HG02884 (cell line): ENCODE results near the gene MAP2.
"Not testable (repeated sequence)": the region's sequence is repeated elsewhere in the genome, so short reads cannot be mapped to it uniquely, and the experiment has no call there.

ENCODE experiments used
- ATAC-seq: cut with Tn5 transposase; IDR thresholded peaks from one replicate; pipeline ENCODE4 v1.9.1; 2021; ENCODE audit warnings: mild to moderate bottlenecking, moderate library complexity; ENCODE audit not compliant: unreplicated experiment

The MAP2 gene

GRCh38 chr2:209584472-209584871 is 160.6 kb downstream of the MAP2 start:
- ATAC-seq = no peak

- ATAC-seq = no peak
Measured at GRCh38 chr2:209584915-209585314, 161.1 kb downstream of the MAP2 start.

- ATAC-seq = no peak
Measured at GRCh38 chr2:209591021-209591420, 167.2 kb downstream of the MAP2 start.

GRCh38 chr2:209592106-209592505 is 168.3 kb downstream of the MAP2 start:
- ATAC-seq = no peak

- no peak for ATAC-seq
Measured at GRCh38 chr2:209593930-209594329, 170.1 kb downstream of the MAP2 start.

- ATAC-seq = no peak
Measured at GRCh38 chr2:209596262-209596661, 172.4 kb downstream of the MAP2 start.

GRCh38 chr2:209598227-209598626 is 174.4 kb downstream of the MAP2 start:
- not testable (repeated sequence) for ATAC-seq

GRCh38 chr2:209600341-209601171 is 176.7 kb downstream of the MAP2 start:
- ATAC-seq = no peak

- ATAC-seq = no peak
Measured at GRCh38 chr2:209601497-209601896, 177.7 kb downstream of the MAP2 start.

GRCh38 chr2:209602259-209602658 is 178.4 kb downstream of the MAP2 start:
- ATAC-seq = no peak

GRCh38 chr2:209609531-209609930 is 185.7 kb downstream of the MAP2 start:
- ATAC-seq = no peak

- ATAC-seq = no peak
Measured at GRCh38 chr2:209610631-209611030, 186.8 kb downstream of the MAP2 start.

- ATAC-seq = no peak
Measured at GRCh38 chr2:209613649-209614305, 189.9 kb downstream of the MAP2 start.

- ATAC-seq = no peak
Measured at GRCh38 chr2:209614690-209615369, 191.0 kb downstream of the MAP2 start.

GRCh38 chr2:209619782-209620181 is 195.9 kb downstream of the MAP2 start:
- ATAC-seq = peak; percentile 72

GRCh38 chr2:209624192-209624938 is 200.5 kb downstream of the MAP2 start:
- ATAC-seq = no peak

GRCh38 chr2:209629597-209629996 is 205.8 kb downstream of the MAP2 start:
- ATAC-seq = no peak

GRCh38 chr2:209633911-209634310 is 210.1 kb downstream of the MAP2 start:
- ATAC-seq = no peak

- no peak for ATAC-seq
Measured at GRCh38 chr2:209636076-209636475, 212.2 kb downstream of the MAP2 start.

- ATAC-seq = no peak
Measured at GRCh38 chr2:209637293-209637692, 213.4 kb downstream of the MAP2 start.

- no peak for ATAC-seq
Measured at GRCh38 chr2:209638346-209638745, 214.5 kb downstream of the MAP2 start.
